Adrenal gland (tissue), 5 donors: ENCODE measurements around the gene CLEC16A.

Source experiments
- CTCF ChIP-seq, 6 experiments: fragments of 450-650 bp in 4 of 6; fragments of 200-600 bp in 2 of 6; sonication (generic) in 1 of 6; IDR thresholded peaks; 1 replicate in 5 of 6; 2 replicates in 1 of 6; pipeline versions ENCODE4 v1.5.1 to v1.8.0; 2016 to 2021; ENCODE audit warnings: antibody characterized with exemption in 6 of 6, mild to moderate bottlenecking in 2 of 6, moderate library complexity in 1 of 6
- POLR2A ChIP-seq, 2 donors: fragments of 450-650 bp; IDR thresholded peaks; one replicate each; pipeline ENCODE4 v1.6.1; 2017; ENCODE audit warnings: antibody characterized with exemption in 2 of 2, mild to moderate bottlenecking in 2 of 2, moderate library complexity in 1 of 2
- donor health status: DM: no; HTN: no; CAD: no.

GRCh38 chr16:11089504-11090124 lies 145.2 kb downstream of the CLEC16A start:
- TF ChIP-seq CTCF (IDR thresholded peaks at IDR 0.05) (no peak), POLR2A (IDR thresholded peaks at IDR 0.05) (no peak)
